Mesodermal cell (in vitro differentiated cells): ENCODE measurements around the gene ZNF474.

Experiments
- H3K27ac ChIP-seq: 2 replicates; pipeline ENCODE4 v1.7.0; 2013; ENCODE audit warnings: mild to moderate bottlenecking, low read depth, low read length, moderate library complexity; ENCODE audit not compliant: severe bottlenecking
- H3K36me3 ChIP-seq: 2 replicates; pipeline ENCODE4 v1.7.1; 2013; ENCODE audit warnings: mild to moderate bottlenecking, low read length, moderate library complexity; ENCODE audit not compliant: control insufficient read depth, insufficient read depth
- H3K4me1 ChIP-seq: one replicate; pipeline ENCODE4 v1.7.1; 2013; ENCODE audit warnings: mild to moderate bottlenecking, low read length; ENCODE audit not compliant: insufficient read depth, control insufficient read depth, poor library complexity, severe bottlenecking
- H3K4me3 ChIP-seq: 2 replicates; pipeline ENCODE4 v1.7.0; 2013; ENCODE audit warnings: low read length, control low read depth, mild to moderate bottlenecking; ENCODE audit not compliant: insufficient read depth, poor library complexity, severe bottlenecking; ENCODE audit errors: extremely low read depth
- H3K9me3 ChIP-seq: 2 replicates; pipeline ENCODE4 v1.7.1; 2013; ENCODE audit warnings: mild to moderate bottlenecking, low read length, moderate library complexity; ENCODE audit not compliant: control insufficient read depth
- WGBS, 2 experiments: methylation state at CpG; one replicate each; pipeline ENCODE4 v1.1.5; 2013; ENCODE audit warnings: missing lambda C conversion rate in 2 of 2; ENCODE audit not compliant: insufficient coverage in 2 of 2; 5-methylcytosine and 5-hydroxymethylcytosine counted together

The ZNF474 gene

DNA sequence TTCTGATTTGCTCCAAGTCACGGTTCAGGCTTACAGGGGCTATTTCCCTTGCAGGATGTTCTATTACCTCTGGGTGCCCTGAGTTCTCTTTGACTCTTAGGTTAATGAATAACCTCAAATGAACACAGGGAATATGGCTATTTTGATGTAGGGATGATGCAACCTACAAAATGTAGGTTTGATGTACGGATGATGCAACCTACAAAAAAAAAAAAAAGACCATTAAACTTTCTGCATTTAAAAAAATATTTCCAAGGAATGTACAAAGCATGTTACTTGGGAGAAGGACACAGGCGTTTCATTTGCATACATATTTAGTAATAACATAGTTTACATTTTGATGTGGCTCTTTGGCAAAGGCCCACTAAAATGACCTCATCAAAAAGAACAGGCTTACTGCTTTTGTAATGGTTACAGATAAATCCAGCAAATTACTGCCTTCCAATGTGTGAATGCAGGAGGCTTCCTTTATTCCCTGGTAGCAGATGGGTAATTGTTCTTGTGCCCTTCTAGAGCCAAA, 36.3 kb downstream of the ZNF474 start:
- 92 to 100% methylated on average over 1 of the region's 3 CpGs for WGBS, 2 experiments
- no peaks in the 10 kb centered on the region for H3K36me3 ChIP-seq
- no peak overlapping the region for H3K27ac ChIP-seq
- no peaks in the 10 kb centered on the region for H3K9me3 ChIP-seq
- peaks cover 9% of the 10 kb centered on the region for H3K4me1 ChIP-seq
- no peak overlapping the region for H3K4me3 ChIP-seq

DNA sequence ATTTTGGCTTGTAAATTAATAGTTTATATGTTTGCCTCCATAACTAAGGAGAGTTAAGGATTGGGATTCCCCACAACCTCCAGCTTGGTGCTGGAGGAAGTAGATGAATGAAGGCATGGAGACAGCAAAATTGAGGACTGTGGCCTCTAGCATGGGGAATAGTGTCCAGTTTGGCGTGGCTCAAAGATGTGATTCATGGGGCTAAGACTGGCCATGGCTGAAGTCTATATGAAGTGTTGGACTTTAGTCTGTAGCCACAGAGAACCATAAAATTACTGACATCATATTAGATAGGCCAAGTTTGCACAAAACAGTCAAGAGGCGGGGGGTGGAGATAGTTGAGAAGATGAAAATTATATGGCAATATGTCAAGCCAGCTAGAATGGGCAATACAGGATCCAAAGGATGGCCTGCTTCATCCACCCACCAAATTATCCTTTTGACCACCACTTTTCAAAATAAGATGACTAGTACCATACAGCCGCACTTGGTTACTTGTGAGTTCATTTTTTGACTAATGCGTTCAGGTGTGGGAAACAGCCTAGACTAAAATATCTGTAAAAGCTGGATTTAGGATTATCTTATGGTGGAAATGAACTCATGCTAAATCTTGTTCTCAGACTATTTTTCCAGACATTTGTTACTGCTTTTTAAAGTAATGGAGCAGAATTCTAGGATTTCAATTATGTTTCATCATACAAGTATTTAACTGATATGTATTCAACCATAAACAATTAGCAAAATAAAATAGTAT, 40.2 kb downstream of the ZNF474 start:
- no peaks in the 10 kb centered on the region for H3K9me3 ChIP-seq
- H3K36me3 ChIP-seq, result no peaks in the 10 kb centered on the region
- no peaks in the 10 kb centered on the region for H3K4me1 ChIP-seq
- H3K4me3 ChIP-seq, result no peak overlapping the region
- WGBS, 2 experiments, result 80 to 100% methylated on average over 2 to 3 of the region's 4 CpGs
- H3K27ac ChIP-seq, result no peak overlapping the region

- H3K9me3 ChIP-seq, result no peaks in the 10 kb centered on the region
- H3K36me3 ChIP-seq, result no peaks in the 10 kb centered on the region
- H3K27ac ChIP-seq, result no peak overlapping the region
- WGBS, 2 experiments, result 0 to 30% methylated on average over 1 to 4 of the region's 4 CpGs
- no peaks in the 10 kb centered on the region for H3K4me1 ChIP-seq
- no peak overlapping the region for H3K4me3 ChIP-seq
Measured at GRCh38 chr5:122170620-122171019, 41.3 kb downstream of the ZNF474 start.

DNA sequence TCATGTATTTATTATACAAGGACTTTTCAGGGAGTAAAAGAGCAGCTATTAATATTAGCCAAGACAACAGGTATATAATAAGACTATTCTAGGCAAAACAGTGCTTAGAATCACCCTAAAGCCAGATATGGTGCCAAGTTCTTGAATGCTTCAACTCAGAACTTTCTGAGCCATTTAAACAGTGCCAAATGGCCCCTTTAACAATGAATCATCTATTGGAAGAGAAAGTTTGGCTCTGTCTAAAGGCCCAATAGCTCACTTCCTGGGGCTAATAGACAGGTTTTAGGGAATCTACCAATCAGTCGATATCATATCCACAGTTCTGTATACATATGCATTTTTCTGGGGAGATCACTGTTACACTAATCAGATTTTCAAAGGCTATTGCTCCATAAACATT, 42.9 kb downstream of the ZNF474 start:
- H3K27ac ChIP-seq, result no peak overlapping the region
- H3K36me3 ChIP-seq, result no peaks in the 10 kb centered on the region
- no peaks in the 10 kb centered on the region for H3K4me1 ChIP-seq
- WGBS, 2 experiments, result 80 to 100% methylated on average over 1 of the region's 1 CpG
- no peak overlapping the region for H3K4me3 ChIP-seq
- H3K9me3 ChIP-seq, result no peaks in the 10 kb centered on the region

DNA sequence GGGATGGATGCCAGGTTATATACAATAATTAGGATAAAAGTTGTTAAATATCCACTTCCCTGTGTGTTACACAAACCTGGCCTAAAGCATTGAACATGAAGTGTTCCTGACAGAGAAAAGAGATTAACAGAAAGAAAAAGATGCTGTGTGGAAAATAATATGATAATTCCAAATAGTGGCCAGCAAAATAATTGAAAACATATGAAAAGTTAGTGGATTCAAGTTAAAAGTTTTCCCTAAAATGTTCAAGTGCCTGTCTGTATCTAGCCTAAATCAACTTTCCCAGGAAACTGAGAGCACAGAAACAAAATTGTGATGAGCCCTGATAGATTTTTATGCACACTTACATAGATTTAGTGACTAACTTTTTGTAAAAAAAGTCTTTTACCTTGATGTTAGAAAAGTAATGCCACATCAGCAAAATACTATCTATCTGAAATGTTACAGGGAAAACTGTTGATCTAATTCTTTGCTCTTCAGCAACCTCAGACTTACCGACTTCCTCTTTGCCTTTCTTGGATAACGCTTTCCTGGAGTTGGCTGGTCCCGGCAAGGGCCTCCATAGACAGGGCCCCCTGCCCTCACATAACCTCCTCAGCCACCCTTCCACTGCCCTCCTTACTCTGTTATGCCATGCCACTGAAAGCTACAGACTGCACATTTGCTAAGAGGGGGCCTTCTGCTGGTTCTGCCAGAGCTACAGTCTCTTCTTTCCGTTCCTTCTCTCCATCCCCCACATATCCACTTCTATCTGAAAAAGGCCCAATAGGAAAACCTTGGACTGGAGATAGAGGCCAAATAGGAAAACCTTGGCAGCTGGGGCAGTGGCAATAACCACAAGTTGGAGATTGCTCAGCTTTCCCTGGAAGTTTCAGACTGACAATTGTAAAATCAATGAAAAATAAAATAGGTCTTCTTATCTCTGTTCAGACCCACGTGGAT, 44.4 kb downstream of the ZNF474 start:
- no peak overlapping the region for H3K27ac ChIP-seq
- no peaks in the 10 kb centered on the region for H3K4me1 ChIP-seq
- 79 to 91% methylated on average over 3 to 4 of the region's 5 CpGs for WGBS, 2 experiments
- H3K36me3 ChIP-seq, result no peaks in the 10 kb centered on the region
- H3K4me3 ChIP-seq, result no peak overlapping the region
- no peaks in the 10 kb centered on the region for H3K9me3 ChIP-seq

DNA sequence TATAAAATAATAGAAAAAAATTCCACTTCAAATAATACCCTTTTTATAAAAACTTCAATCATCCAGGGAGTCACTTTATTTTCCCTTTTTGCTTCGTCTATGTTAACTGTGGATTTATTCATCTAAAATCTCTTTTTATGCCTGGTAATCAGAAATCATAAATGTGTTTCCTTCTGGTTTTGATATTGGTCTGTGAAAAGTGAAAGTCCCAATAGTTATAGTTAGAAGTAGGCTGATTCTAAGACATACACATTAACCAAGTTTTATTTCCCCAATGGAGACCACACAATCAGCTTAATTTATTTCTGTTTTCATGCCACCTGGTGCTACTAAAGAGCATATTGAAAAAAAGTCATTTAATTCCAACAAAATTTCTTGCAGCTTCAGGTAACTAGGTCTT, 45.7 kb downstream of the ZNF474 start:
- Histone ChIP-seq H3K9me3 (no peaks in the 10 kb centered on the region), H3K4me1 (no peaks in the 10 kb centered on the region), H3K27ac (no peak overlapping the region), H3K4me3 (no peak overlapping the region), H3K36me3 (no peaks in the 10 kb centered on the region)
- WGBS, 2 experiments, result no CpG with 5 or more reads among the region's 1 CpG

- H3K9me3 ChIP-seq, result no peaks in the 10 kb centered on the region
- H3K4me3 ChIP-seq, result no peak overlapping the region
- peaks cover 4% of the 10 kb centered on the region for H3K4me1 ChIP-seq
- H3K36me3 ChIP-seq, result no peaks in the 10 kb centered on the region
- no peak overlapping the region for H3K27ac ChIP-seq
Measured at GRCh38 chr5:122175852-122176251, 46.5 kb downstream of the ZNF474 start.

- whole genome bisulfite sequencing, 2 experiments, result 83 to 100% methylated on average over 1 of the region's 2 CpGs
Measured at GRCh38 chr5:122177161-122177560, 47.8 kb downstream of the ZNF474 start.

DNA sequence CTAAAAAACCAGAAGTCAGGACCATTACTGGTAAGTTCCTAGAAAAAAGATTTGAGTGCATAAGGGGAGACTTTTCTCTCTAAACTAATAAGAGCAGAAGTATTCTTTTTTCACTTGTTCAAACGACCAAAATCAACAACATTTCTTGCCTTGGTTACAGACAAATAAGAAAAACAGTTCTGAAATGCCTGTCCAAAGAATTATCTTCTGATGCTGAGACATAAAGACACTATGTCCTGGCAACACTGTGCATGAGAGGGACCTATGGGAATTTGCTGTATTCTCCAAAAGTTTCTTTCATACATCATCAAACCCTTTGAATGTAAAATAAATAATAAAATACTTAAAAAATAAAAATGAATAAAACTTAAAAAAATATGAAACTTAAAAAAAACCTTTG, 50.4 kb downstream of the ZNF474 start:
- Histone ChIP-seq H3K36me3 (no peaks in the 10 kb centered on the region), H3K27ac (no peak overlapping the region), H3K9me3 (no peaks in the 10 kb centered on the region), H3K4me3 (no peak overlapping the region), H3K4me1 (peaks cover 19% of the 10 kb centered on the region)
- WGBS, 2 experiments, result no CpG with 5 or more reads among the region's 1 CpG

More at GRCh38 chr5:122177161-122177560, 47.8 kb downstream of the ZNF474 start:
- Histone ChIP-seq H3K9me3 (no peaks in the 10 kb centered on the region), H3K36me3 (no peaks in the 10 kb centered on the region), H3K27ac (no peak overlapping the region), H3K4me1 (peaks cover 11% of the 10 kb centered on the region), H3K4me3 (no peak overlapping the region)

DNA sequence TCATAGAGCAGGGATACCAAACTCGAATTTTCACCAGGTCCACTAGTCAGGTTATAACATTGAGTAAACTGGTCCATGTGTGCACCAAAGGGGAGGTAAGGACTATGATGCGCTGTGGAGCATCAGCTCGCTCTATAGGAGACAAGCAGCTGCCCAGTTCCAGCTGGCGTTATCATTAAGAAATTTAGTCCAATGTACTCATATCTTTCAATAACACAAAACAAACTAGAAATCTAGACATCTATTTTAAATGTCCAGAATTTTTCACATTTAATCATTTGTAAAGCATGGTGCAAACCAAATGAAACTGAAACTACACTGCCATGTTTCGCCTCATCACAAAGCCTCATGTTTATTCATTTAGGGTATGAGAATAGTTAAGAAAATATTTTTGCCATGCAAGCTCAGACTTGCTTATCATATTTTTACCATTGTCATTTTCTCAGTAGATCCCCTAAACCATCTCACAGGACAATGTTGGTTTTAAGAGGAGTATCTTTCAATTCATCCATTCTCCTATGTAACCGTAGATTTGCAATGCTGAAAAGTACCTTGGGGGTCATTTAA, 50.9 kb downstream of the ZNF474 start:
- Histone ChIP-seq H3K9me3 (no peaks in the 10 kb centered on the region), H3K27ac (no peak overlapping the region), H3K36me3 (no peaks in the 10 kb centered on the region), H3K4me1 (peaks cover 19% of the 10 kb centered on the region), H3K4me3 (no peak overlapping the region)
- WGBS, 2 experiments, result 88 to 92% methylated on average over 1 to 4 of the region's 6 CpGs
